Measurements from ENCODE around the gene SPEG.

The SPEG gene

DNA sequence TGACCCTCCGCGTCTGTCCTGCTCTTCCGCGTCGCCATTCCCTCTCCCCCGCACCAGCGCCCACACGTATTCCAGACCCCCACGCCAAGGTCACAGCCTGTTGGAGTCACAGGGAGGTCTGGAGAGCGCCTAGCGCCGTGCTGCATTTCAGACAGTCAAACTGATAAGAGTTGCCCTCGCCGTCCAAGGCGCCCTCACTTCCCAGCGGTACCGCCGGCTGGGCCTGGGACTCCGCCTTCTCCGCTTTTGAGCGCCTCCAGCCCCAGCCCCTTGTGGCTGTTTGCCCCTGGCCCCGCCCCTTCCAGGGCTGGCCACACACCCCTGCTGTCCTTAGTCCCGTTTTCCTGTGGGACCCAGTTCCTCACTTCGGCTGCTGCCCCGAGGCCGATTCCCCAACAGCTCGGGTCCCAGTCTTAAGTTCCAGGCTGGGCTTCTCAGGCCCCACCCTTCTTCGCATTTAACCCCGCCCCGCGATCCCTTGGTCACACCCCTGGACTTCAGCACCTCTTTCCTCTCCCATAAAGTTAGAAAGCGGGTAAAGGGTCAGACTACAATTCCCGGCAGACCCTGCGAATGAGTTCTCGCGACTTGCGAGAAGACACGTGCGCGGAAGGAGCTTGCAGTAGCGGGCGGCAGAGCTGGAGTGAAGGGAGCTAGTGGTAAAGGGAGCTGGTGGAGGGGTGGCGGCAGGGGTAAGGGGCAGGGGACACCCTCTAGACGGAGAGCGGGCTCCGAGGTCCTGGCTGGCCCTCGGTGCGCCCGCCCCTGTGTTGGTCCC, 63.8 kb downstream of the SPEG start, which contains the start of gene GMPPA:
TSS of gene GMPPA (plus strand) at position 612 of the 778 bp plus-strand sequence. CDS start 1,085 bp downstream, outside the sequence.
- peak; percentile 98 for DNase-seq

DNA sequence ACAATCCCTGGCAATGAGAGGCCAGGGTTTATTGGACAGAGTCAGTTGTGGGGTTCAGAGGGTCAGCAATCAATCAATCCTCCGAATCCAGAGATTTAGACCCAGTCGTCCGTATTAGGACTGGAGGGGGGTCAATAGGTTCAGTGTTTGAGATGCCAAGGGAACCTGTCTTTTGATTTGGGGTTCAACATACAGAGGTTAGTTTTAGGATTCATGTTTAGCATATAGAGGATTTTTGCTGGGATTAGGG, 64.3 kb downstream of the SPEG start:
- DNase-seq, result no peak

GRCh38 chr2:219499555-219499954, 64.9 kb downstream of the SPEG start:
- no peak for DNase-seq

GRCh38 chr2:219500135-219500534, 65.5 kb downstream of the SPEG start:
- DNase-seq, result peak; percentile 17

DNA sequence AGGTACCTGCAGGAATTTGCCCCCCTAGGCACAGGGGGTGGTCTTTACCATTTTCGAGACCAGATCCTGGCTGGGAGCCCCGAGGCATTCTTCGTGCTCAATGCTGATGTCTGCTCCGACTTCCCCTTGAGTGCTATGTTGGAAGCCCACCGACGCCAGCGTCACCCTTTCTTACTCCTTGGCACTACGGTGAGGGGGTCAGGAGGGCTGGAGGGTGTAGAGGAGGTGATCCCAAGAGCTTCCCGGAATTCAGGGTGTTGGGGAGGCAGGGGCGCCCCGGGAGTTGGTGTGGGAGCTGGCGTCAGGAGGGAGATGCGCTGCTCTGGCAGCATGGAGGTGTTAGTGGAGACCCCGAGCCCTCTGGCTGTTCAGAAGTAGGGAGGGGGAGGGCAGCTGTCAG, 67.2 kb downstream of the SPEG start:
- no peak for DNase-seq

GRCh38 chr2:219502618-219503017, 68.0 kb downstream of the SPEG start:
- no peak for DNase-seq

- DNase-seq, result no peak
These were observed 70.9 kb downstream of the SPEG start for GRCh38 chr2:219505585-219505984.

- DNase-seq, result peak; percentile 71
These were observed 71.6 kb downstream of the SPEG start for GRCh38 chr2:219506153-219506801.

DNA sequence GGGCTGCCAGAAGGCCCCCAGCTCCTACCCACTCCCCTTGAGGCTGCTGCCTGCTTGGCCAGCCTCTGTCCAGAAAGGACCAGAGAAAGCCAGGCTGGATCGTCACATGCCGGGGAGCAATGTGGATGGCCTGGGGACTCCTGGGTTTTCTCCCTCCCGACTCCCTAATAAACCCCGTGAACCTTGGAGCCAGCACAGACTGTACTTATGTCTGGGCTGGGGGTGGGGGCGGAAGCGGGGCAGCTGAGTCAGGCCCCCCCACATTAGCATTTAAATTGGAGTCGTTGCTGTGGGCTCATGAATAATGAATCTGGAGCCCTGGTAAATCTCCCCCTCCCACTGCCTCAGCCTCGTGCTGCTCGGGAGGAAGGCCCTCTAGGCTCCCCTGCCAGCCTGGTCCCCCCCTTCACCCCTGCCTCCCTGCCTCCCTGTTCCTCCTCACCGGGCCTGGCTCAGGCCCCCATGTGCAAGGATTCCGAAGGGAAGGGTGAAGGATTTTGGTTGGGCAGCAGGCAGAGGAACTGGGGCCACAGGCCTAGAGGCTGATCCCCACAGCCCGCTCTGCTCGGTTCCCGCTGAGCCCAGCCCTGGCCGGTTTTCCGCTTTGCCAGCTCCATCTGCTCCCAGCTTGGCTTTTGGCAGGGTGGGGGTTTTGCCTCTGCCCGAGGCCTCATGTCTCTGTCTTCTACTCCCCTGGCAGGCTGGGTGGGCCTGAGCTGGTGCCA, 72.3 kb downstream of the SPEG start:
- DNase-seq, result peak; percentile 93

GRCh38 chr2:219507581-219508443, 73.2 kb downstream of the SPEG start:
- no peak for DNase-seq

DNA sequence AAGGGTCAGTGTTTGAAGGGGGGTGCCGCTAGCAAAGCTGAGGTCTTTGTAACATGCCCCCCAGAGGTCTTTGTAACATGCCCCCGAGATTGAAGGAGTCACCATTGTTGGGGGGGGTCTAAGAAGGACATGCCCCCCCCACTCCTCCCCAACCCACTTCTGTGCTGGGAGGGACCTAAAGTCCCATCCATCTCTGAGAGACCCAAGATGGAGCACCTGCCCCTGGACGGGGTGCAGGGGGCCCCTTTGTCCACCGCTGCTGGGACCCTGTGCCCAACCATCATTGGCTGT, 73.7 kb downstream of the SPEG start:
- DNase-seq, result no peak

DNA sequence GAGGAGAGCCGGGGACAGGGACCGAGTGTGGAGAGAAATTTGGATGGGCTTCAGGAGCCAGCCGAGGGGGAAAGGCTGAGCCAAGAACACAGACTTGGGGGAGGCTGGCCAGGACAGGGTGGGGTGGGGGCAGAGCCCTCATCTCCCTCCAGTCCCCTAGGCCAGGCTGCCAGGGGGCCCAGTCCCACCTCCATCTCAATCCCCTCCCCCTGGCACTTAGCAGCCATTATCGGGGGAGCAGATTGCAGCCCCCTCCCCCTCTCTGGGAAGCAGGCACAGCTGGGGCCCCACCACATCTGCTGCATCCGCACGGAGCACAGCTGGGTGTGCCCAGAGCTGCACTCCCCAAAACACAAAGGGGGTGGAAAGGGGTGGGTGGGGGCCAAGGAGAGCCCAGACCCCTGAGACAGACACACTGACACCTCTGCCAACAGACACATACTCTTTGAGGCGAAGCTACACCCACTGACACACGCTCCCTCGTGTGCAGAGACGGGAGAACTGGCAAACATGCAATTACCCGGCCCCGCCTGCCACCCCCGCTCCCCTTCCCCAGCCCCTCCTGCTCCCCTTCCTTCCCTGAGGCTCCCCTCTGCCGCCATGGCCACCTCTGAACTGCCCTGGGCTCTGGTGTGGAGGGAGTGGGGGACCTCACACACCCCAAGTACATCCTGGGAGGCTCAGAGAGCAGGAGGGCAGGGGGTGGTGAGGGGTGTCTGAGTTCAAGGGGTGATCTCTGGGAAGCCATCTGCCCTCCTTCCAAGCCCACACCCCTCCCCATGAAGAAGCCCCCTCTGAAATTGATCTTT, 74.5 kb downstream of the SPEG start:
- DNase-seq, result peak; percentile 61

GRCh38 chr2:219509780-219510511, 75.3 kb downstream of the SPEG start:
- peak; percentile 76 for DNase-seq

DNA sequence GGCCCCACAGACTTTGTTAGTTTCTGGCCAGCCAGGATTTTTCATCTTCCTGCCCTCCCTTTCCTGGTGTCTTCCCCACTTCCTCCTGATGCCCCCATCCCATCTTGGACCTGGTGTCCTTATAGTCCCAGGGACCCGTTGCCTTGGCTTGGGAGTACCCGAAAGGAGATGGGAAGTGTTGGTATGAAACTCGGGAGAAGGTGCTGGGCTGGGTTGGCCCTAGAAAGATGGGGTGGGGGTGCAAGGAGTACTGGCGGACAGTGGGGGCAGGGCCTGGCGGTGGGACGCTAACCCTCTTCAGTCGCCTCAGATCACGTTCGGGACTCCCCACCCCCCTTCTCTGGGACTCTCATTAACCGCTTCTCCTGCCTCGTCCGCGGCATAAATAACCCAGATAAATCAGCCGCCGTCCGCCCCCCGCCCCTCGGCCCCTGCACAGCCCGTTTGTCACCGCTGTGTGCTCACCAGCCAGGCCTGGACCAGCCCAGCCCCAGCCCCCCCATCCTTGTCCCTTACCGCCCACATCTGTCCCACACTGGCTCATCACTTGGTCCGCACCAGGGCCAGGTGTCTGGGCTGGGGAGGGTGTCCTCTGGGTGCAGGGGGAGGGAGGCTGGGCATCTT, 76.0 kb downstream of the SPEG start:
- DNase-seq, result no peak

DNA sequence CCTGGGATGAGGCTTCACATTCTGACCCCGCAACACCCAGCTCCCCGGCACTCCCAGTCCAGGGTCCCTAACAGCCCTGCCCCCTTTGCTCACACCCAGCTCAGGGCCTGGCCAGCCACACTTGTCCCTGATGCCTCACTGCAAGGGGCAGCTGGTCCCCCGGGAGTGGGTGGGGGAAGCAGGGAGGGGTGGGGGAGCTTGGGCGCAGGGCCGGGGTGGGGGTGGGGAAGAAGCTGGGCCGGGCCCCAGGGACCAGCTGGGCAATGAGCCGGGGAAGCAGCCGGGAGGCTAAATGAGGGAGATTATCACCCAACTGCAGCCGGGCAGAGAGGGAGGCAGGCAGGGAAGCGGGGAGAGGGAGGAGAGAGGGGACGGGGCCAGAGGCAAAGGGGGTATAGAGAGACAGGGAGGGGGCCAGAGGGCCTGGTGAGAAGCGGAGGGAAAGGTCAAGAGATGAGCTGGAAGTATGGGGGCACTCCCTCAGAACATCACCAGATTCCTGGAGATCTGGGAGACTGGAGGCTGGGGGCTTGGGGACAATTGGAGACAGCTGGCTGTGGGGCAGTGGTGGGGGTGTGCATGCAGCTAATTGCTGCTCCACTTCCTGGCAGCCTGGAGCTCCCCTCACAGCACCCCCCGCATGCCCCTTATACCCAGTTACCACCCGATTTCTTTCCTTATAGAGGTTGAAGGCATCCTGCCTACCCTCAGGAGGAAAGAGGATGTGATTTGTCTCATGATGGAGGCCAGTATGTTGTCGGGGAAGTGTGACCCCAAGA, 77.1 kb downstream of the SPEG start:
- peak; percentile 53 for DNase-seq

DNA sequence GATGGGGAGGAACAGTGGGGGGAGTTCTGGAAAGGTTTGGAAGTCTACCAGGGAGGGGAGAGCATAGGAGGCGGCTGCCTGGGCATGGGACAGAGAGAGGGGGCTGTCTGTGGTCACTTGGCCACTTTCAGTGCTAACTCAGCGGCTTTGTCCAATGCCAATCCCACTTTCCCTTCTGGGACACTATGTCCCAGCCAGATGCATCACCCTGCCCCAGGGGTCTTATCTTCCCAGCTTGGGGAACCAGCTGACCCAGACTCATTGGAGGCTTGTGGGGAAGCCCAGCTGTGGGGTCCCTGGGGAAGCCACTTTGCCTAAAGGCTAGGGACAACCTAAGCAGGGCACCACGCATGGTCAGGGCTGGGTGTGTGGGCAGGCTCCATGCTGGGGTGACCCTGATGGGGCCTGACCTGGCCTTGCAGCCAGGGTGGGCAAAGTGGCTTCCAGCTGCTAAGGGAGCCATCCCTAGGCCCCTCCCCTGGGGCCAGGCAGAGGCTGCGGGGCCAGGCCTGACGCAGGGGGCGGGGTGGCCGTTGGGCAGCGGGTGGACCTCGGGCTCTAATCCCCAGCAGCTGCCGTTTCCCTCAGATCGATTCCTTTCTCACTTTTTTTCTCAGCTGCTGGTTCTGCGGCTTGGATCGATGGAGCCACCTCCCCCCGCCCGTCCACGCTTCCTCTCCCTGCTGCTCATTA, 78.0 kb downstream of the SPEG start:
- no peak for DNase-seq

GRCh38 chr2:219513787-219514186, 79.1 kb downstream of the SPEG start:
- DNase-seq, result no peak

DNA sequence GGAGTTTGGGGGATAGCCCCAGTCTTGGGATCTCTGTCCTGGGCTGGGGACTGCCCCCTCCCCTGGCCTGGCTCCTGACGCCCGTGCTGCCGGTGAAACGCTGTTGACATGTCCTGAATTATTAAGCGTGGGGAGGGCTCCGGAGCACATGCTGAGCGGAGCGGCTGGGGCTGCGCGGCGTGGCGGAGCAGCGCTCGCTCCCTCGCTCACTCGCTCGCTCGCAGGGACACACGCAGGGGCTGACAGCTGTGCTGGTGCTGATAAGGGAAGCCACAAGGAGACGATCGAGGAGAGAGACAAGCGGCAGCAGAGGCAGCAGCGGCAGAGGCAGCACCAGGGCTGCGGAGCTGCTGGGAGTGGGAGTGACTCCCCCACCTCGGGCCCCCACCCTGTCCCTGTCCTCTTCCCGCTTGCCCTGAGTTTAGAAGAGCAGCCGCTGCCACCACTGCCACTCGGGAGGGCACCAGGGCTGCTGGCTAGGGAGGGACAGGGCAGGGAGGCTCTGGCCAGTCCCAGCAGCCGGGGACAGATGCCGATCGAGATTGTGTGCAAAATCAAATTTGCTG, 79.6 kb downstream of the SPEG start, which contains the start of gene ASIC4:
TSS of gene ASIC4 (plus strand) at position 287 of the 566 bp plus-strand sequence. CDS start at position 530, 243 bp downstream.
- peak; percentile 56 for DNase-seq

- DNase-seq, result no peak
These were observed 80.2 kb downstream of the SPEG start for GRCh38 chr2:219514836-219515235.
